Measurements from ENCODE around the gene CFAP251. TPM values are rescaled to one million over a fixed set of nuclear protein-coding genes. Genes with fewer than 3 reads are reported as not detected.
"Not testable (repeated sequence)": the region's sequence is repeated elsewhere in the genome, so short reads cannot be mapped to it uniquely, and the experiment has no call there.

Gene CFAP251
- total RNA-seq, 4 donors from 2014 or later, result 2.3 to 4.4 (median 2.6) TPM

DNA sequence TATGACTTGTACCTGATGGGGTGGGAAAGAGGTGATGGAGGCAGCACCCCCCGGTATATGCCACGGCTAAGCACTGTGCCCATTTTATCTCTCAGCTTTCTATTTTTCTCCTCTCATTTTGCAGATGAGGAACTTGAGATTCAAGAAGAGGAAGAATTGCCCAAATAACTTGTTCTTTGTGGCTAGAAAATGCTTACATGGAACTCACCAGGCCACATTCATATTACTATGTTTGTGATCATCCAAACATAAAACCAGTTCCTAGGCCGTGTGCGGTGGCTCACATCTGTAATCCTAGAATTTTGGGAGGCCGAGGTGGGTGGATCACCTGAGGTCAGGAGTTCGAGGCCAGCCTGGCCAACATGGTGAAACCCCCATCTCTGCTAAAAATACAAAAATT lies 44.3 kb upstream of the CFAP251 start:
- no peak for DNase-seq (ENCODE audit: low spot score in 2 of 2)
- Histone ChIP-seq H3K4me3 (no peak overlapping the region), H3K9me3 (no peaks in the 10 kb centered on the region), H3K36me3 (no peaks in the 10 kb centered on the region), H3K27ac (no peak overlapping the region), H3K4me1 (no peaks in the 10 kb centered on the region), H3K27me3 (no peaks in the 10 kb centered on the region)
- WGBS, result 85% methylated on average over 6 of the region's 6 CpGs
- TF ChIP-seq, protein P1, sequence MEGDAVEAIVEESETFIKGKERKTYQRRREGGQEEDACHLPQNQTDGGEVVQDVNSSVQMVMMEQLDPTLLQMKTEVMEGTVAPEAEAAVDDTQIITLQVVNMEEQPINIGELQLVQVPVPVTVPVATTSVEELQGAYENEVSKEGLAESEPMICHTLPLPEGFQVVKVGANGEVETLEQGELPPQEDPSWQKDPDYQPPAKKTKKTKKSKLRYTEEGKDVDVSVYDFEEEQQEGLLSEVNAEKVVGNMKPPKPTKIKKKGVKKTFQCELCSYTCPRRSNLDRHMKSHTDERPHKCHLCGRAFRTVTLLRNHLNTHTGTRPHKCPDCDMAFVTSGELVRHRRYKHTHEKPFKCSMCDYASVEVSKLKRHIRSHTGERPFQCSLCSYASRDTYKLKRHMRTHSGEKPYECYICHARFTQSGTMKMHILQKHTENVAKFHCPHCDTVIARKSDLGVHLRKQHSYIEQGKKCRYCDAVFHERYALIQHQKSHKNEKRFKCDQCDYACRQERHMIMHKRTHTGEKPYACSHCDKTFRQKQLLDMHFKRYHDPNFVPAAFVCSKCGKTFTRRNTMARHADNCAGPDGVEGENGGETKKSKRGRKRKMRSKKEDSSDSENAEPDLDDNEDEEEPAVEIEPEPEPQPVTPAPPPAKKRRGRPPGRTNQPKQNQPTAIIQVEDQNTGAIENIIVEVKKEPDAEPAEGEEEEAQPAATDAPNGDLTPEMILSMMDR (IDR thresholded peaks at IDR 0.05), result no peak
- TF ChIP-seq POLR2AphosphoS5 (IDR thresholded peaks at IDR 0.05) (no peak), EP300 (IDR thresholded peaks at IDR 0.05) (no peak), POLR2A (IDR thresholded peaks at IDR 0.05) (no peak)

DNA sequence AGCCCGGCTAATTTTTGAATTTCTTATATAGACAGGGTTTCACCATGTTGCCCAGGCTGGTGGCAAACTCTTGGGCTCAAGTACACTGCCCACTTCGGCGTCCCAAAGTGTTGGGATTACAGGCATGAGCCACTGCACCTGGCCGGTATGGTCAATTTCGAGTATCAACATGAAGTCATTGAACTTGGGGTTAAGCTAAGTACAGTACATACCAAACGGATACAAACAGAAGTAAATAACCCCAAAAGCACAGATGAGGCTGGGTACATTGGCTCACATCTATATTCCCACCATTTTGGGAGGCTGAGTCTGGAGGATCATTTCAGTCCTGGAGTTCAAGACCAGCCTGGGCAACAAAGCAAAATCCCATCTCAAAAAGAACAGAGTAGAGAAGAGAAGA lies 42.8 kb upstream of the CFAP251 start:
- Histone ChIP-seq H3K27me3 (no peaks in the 10 kb centered on the region), H3K27ac (no peak overlapping the region), H3K9me3 (no peaks in the 10 kb centered on the region), H3K36me3 (no peaks in the 10 kb centered on the region), H3K4me1 (no peaks in the 10 kb centered on the region), H3K4me3 (no peak overlapping the region)
- TF ChIP-seq, protein P1 (IDR thresholded peaks at IDR 0.05), result no peak
- TF ChIP-seq POLR2AphosphoS5 (IDR thresholded peaks at IDR 0.05) (no peak), POLR2A (IDR thresholded peaks at IDR 0.05) (no peak), EP300 (IDR thresholded peaks at IDR 0.05) (no peak)
- WGBS, result 94% methylated on average over 6 of the region's 6 CpGs
- DNase-seq (ENCODE audit: low spot score in 2 of 2), result no peak

DNA sequence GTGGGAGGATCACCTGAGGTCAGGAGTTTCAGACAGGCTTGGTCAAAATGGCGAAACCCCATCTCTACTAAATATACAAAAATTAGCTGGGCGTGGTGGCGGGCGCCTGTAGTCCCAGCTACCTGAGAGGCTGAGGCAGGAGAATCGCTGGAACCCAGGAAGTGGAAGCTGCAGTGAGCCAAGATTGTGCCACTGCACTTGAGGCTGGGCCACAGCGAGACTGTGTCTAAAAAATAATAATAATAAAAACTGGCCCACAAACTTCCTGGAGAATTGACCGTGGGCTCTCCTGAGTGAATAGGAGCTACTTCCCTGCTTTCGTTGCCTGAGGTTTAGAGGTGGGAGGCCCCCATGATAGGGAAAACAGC lies 42.3 kb upstream of the CFAP251 start:
- not testable (repeated sequence) for H3K27ac ChIP-seq; H3K4me3 ChIP-seq; H3K36me3 ChIP-seq; H3K4me1 ChIP-seq; DNase-seq (ENCODE audit: low spot score in 2 of 2); H3K27me3 ChIP-seq; H3K9me3 ChIP-seq
- WGBS, result 94% methylated on average over 8 of the region's 8 CpGs

DNA sequence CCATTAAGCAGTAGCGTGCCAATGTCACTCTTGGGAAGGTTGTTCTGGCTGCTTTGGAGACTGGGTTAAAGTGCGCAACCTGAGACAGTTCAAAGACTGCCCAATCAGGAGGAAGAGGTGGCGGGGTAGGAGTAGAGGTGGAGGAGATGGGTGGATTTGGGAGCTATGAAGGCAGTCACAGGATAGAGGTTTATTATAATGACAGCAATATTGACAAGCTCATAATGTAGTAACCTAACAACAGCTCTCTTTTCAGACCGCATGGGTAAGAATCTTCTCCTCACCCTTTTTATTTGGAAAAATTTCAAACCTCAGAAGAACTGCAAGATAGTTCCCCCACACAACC lies 35.1 kb upstream of the CFAP251 start:
- TF ChIP-seq, protein P1 (IDR thresholded peaks at IDR 0.05), result no peak
- TF ChIP-seq POLR2AphosphoS5 (IDR thresholded peaks at IDR 0.05), result no peak
- no peak for TF ChIP-seq EP300 (IDR thresholded peaks at IDR 0.05)
- TF ChIP-seq POLR2A (IDR thresholded peaks at IDR 0.05), result no peak
- no peaks in the 10 kb centered on the region for H3K9me3 ChIP-seq
- no peak overlapping the region for H3K27ac ChIP-seq
- DNase-seq (ENCODE audit: low spot score in 2 of 2), result no peak
- H3K4me3 ChIP-seq, result no peak overlapping the region
- no peaks in the 10 kb centered on the region for H3K36me3 ChIP-seq
- H3K27me3 ChIP-seq, result peaks cover 10% of the 10 kb centered on the region
- peaks cover 5% of the 10 kb centered on the region for H3K4me1 ChIP-seq
- 59% methylated on average over 4 of the region's 4 CpGs for WGBS

DNA sequence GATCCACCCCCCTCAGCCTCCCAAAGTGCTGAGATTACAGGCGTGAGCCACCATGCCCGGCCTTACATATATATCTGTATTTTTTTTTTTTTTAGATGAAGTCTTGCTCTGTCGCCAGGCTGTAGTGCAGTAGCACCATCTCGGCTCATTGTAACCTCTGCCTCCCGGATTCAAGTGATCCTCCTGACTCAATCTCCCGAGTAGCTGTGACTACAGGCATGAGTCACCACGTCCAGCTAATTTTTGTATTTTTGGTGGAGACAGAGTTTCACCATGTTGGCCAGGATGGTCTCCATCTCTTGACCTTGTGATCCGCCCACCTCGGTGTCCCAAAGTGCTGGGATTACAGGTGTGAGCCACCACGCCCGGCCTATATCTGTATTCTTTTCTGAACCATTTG lies 33.3 kb upstream of the CFAP251 start:
- 83% methylated on average over 11 of the region's 11 CpGs for WGBS
- not testable (repeated sequence) for DNase-seq (ENCODE audit: low spot score in 2 of 2)
- peaks cover 16% of the 10 kb centered on the region for H3K4me1 ChIP-seq

DNA sequence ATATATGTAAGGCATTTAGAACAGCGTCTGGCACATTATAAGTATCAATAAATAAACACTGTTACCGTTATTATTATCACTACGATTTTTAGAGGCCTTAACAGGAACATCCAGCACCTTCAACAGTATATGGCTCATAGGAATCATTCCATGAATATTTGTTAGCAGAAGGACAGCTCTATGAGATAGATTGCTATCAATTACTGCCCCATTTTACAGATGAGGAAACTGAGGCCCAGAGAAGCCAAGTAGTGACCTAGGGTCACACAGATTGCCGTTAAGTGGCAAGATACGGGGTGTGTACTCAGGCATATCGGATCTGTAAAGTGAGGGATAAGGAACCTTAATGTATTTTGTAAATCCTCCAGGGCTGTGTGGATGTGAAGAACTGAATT lies 30.3 kb upstream of the CFAP251 start:
- TF ChIP-seq, protein P1 (IDR thresholded peaks at IDR 0.05), result no peak
- TF ChIP-seq POLR2AphosphoS5 (IDR thresholded peaks at IDR 0.05) (no peak), POLR2A (IDR thresholded peaks at IDR 0.05) (no peak), EP300 (IDR thresholded peaks at IDR 0.05) (no peak)
- 53% methylated on average over 6 of the region's 6 CpGs for WGBS
- DNase-seq (ENCODE audit: low spot score in 2 of 2), result no peak
- H3K4me1 ChIP-seq, result peaks cover 28% of the 10 kb centered on the region
- peak overlapping the region; percentile 68 for H3K4me3 ChIP-seq
- H3K27me3 ChIP-seq, result peaks cover 10% of the 10 kb centered on the region
- H3K27ac ChIP-seq, result peak overlapping the region; percentile 91
- H3K9me3 ChIP-seq, result no peaks in the 10 kb centered on the region
- peaks cover under 1% of the 10 kb centered on the region for H3K36me3 ChIP-seq

More for the DNA sequence above, 33.3 kb upstream of the CFAP251 start:
- not testable (repeated sequence) for H3K9me3 ChIP-seq, H3K27ac ChIP-seq, H3K4me3 ChIP-seq, H3K36me3 ChIP-seq
- peaks cover 10% of the 10 kb centered on the region for H3K27me3 ChIP-seq

Data from suprapubic skin (tissue), 4 donors.